Measurements from ENCODE around the gene GAS7. TPM values are rescaled to one million over a fixed set of nuclear protein-coding genes. Genes with fewer than 3 reads are reported as not detected.
A peak's percentile ranks its signal among the peaks of the same experiment; 100 is the strongest.

The GAS7 gene
- total RNA-seq, 1 donor from 2014 or later, result 47.7 TPM

DNA sequence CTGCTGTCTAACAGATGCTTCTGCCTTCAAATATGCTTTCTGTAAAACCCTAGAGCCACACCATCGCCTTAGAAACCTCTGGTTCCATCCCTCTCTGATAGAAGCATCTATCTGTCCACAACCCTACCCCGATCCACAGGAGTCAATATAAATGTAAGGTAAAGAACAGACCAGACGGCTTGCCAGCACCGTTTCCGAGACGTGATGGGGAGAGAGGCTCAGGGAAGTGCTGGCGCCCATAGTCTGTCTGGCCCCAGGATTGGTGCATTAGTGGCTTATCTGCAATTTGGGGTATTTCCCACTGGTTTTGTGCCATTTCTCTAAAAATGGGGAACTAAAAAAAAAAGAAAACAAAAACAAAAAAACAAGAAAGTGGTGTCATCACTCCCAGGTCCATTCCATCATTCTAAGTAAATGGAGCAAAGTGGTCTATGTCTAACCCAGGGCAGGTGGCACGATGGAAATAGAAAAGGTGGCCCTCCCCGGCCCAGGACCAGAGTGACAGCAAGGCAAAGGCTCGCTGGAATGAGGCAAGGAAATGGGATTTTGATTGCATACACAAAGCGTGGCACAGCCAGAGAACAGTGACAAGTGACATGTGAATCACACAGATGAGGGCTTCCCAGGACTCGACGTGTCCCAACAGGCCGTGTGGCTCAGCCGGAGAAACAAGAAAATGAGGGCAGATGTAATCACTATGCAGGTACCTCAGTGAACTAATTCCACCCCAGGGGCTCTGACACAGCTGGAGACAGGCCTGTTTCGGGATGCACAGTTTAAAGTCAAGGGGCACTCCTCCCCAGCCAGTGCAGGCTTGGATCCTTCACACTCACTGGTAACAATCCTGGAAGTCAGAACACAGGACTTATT is 125.6 kb downstream of the GAS7 start:
- TF ChIP-seq, protein P1, sequence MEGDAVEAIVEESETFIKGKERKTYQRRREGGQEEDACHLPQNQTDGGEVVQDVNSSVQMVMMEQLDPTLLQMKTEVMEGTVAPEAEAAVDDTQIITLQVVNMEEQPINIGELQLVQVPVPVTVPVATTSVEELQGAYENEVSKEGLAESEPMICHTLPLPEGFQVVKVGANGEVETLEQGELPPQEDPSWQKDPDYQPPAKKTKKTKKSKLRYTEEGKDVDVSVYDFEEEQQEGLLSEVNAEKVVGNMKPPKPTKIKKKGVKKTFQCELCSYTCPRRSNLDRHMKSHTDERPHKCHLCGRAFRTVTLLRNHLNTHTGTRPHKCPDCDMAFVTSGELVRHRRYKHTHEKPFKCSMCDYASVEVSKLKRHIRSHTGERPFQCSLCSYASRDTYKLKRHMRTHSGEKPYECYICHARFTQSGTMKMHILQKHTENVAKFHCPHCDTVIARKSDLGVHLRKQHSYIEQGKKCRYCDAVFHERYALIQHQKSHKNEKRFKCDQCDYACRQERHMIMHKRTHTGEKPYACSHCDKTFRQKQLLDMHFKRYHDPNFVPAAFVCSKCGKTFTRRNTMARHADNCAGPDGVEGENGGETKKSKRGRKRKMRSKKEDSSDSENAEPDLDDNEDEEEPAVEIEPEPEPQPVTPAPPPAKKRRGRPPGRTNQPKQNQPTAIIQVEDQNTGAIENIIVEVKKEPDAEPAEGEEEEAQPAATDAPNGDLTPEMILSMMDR (IDR thresholded peaks at IDR 0.05; ENCODE audit: unreplicated experiment), result no peak
- Mint-ChIP-seq H3K36me3 (peaks cover 6% of the 10 kb centered on the region), H3K27me3 (ENCODE audit: low read depth) (no peaks in the 10 kb centered on the region), H3K4me1 (peaks cover 28% of the 10 kb centered on the region), H3K4me3 (no peak overlapping the region), H3K9me3 (peaks cover 14% of the 10 kb centered on the region), H3K27ac (peak overlapping the region; percentile 83)
- DNase-seq (ENCODE audit: low spot score in 2 of 2, unreplicated experiment in 2 of 2), result no peak

DNA sequence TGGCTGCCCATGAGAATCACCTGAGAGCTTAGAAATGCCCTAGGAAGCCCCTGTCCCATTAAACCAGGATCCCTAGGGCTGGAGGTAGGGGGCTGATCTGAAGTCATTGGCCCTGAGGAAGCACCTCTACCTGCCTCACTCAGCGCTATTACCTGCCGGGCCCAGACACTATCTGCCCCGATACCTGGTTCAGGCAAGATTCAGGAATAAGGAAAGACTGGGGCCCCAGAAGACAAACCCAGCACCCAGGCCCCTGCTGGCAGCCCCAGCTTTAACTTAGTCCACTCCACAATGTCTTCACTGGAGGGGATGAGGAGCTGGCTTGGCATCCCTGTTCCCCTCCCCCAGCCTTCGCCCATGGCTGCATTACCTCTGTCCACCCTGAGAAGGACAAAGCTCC is 126.3 kb downstream of the GAS7 start:
- H3K4me1 Mint-ChIP-seq, result peaks cover 28% of the 10 kb centered on the region

DNA sequence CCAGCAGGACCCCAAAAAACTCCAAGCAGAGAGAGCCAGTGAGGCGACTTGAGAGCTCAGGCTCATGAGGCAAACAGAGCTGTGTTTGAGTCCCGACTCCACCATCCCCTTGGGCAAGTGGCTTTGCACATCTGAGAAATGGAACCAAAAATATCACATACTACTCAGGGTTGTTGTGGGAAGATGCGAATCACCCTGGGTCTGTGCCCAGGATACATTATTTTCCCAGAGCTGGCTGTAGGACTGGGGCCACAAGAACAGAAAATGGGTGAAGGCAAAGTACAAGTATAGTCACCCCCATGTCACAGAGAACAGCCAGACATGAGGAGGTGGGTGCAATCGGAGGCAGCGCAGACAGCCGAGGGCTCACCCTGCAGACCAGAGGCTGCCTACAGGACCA is 127.3 kb downstream of the GAS7 start:
- Mint-ChIP-seq H3K4me1 (peaks cover 28% of the 10 kb centered on the region), H3K27me3 (ENCODE audit: low read depth) (no peaks in the 10 kb centered on the region), H3K4me3 (no peak overlapping the region)

More for the DNA sequence above, 126.3 kb downstream of the GAS7 start:
- no peaks in the 10 kb centered on the region for H3K27me3 Mint-ChIP-seq (ENCODE audit: low read depth)
- no peaks in the 10 kb centered on the region for H3K36me3 Mint-ChIP-seq
- no peak overlapping the region for H3K4me3 Mint-ChIP-seq
- no peak for DNase-seq (ENCODE audit: low spot score in 2 of 2, unreplicated experiment in 2 of 2)
- peaks cover 7% of the 10 kb centered on the region for H3K9me3 Mint-ChIP-seq
- H3K27ac Mint-ChIP-seq, result peak overlapping the region; percentile 83
- TF ChIP-seq, protein P1 (IDR thresholded peaks at IDR 0.05; ENCODE audit: unreplicated experiment), result no peak

DNA sequence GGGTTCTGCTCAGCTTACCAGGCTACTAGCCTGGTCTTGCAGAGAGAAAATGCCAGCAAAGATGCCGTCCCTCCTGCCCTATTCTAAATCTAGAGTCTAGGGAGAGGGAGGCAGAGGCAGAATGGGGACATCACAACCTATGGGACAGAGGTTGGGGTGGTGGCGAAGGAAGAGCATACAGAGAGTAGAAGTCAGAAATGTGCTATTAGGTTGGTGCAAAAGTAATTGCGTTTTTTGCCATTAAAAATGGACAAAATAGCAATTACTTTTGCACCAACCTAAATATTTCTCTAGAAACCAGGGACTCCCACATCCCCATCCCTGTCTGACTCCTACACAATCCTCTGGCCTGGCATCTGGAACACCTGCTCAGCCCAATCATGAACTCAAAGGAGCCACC is 127.7 kb downstream of the GAS7 start:
- H3K27me3 Mint-ChIP-seq (ENCODE audit: low read depth), result no peaks in the 10 kb centered on the region
- no peak overlapping the region for H3K27ac Mint-ChIP-seq
- no peak overlapping the region for H3K4me3 Mint-ChIP-seq
- TF ChIP-seq, protein P1 (IDR thresholded peaks at IDR 0.05; ENCODE audit: unreplicated experiment), result no peak
- peaks cover 8% of the 10 kb centered on the region for H3K9me3 Mint-ChIP-seq
- H3K36me3 Mint-ChIP-seq, result no peaks in the 10 kb centered on the region
- peaks cover 28% of the 10 kb centered on the region for H3K4me1 Mint-ChIP-seq
- DNase-seq (ENCODE audit: low spot score in 2 of 2, unreplicated experiment in 2 of 2), result no peak

More for the DNA sequence above, 127.3 kb downstream of the GAS7 start:
- Mint-ChIP-seq H3K36me3 (no peaks in the 10 kb centered on the region), H3K9me3 (peaks cover 6% of the 10 kb centered on the region), H3K27ac (no peak overlapping the region)
- TF ChIP-seq, protein P1 (IDR thresholded peaks at IDR 0.05; ENCODE audit: unreplicated experiment), result no peak
- DNase-seq (ENCODE audit: low spot score in 2 of 2, unreplicated experiment in 2 of 2), result no peak

DNA sequence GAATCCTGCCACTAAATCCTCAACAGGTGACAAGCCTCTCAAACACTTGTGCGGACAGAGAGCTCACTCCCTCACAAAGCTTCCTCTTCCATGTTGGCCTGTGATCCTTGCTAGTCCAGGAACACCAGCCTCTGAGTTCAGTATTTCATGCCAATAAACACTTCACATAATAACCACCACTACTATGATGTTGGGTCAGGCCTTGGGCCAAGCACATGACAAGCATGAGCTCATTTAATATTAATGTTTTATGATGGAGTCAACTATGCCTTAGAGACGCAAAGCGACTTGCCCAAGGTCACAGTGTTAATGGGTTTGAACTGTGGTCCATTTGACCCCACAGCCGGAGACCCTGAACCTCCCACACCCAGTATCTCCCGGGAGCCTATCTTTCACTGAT is 129.1 kb downstream of the GAS7 start:
- no peaks in the 10 kb centered on the region for H3K27me3 Mint-ChIP-seq (ENCODE audit: low read depth)
- DNase-seq (ENCODE audit: low spot score in 2 of 2, unreplicated experiment in 2 of 2), result no peak
- TF ChIP-seq, protein P1 (IDR thresholded peaks at IDR 0.05; ENCODE audit: unreplicated experiment), result no peak
- no peak overlapping the region for H3K4me3 Mint-ChIP-seq
- peaks cover 4% of the 10 kb centered on the region for H3K36me3 Mint-ChIP-seq
- H3K4me1 Mint-ChIP-seq, result peaks cover 25% of the 10 kb centered on the region
- H3K9me3 Mint-ChIP-seq, result peaks cover 11% of the 10 kb centered on the region
- H3K27ac Mint-ChIP-seq, result no peak overlapping the region
